GM12878 (cell line): Measurements from ENCODE around the gene SYN1. TPM values are rescaled to one million over a fixed set of nuclear protein-coding genes. Genes with fewer than 3 reads are reported as not detected.
A peak's percentile ranks its signal among the peaks of the same experiment; 100 is the strongest.

Experiments used
- ATAC-seq: fragments of 200-7000 bp; cut with Tn5 transposase; 3 replicates; pipeline ENCODE4 v1.9.1; 2020; ENCODE audit warnings: mild to moderate bottlenecking, moderate library complexity
- BruUV-seq: library from RNA; stranded (reverse); fragments of 400-500 nt; replicated peaks from 2 replicates; lab custom pipeline; 2021; lab: Mats Ljungman, UMichigan
- CTCF ChIA-PET: fragments of 300-600 bp; sonication (Branson Sonifier 250); formaldehyde crosslinking; extraction: SDS; loops from one replicate; lab custom pipeline; 2021; ENCODE audit warnings: inconsistent platforms; lab: Yijun Ruan, JAX
- POLR2A ChIA-PET: fragments of 350-600 bp; formaldehyde crosslinking; extraction: SDS; loops from one replicate; lab custom pipeline; 2021; ENCODE audit warnings: inconsistent platforms; lab: Charles Lee
- RAD21 ChIA-PET: fragments of 300-600 bp; sonication (Branson Sonifier 250); formaldehyde crosslinking; loops from one replicate; lab custom pipeline; 2023; ENCODE audit warnings: antibody characterized with exemption; ENCODE audit not compliant: unreplicated experiment; lab: Charles Lee
- SMC1A ChIA-PET: fragments of 300-600 bp; sonication (Branson Sonifier 250); formaldehyde crosslinking; loops from one replicate; lab custom pipeline; 2023; ENCODE audit not compliant: unreplicated experiment, uncharacterized antibody; lab: Charles Lee
- DNase-seq: peaks from one replicate; pipeline ENCODE4 v3.0.0-alpha.2; 2011; ENCODE audit warnings: low read depth, low spot score
- FAIRE-seq: peaks from 3 replicates; lab custom pipeline; 2011; peaks lifted over from hg19 to GRCh38; lab: Jason Lieb, UNC
- H2AFZ ChIP-seq: 2 replicates; pipeline ENCODE4 v1.6.0; 2011; ENCODE audit warnings: low read depth, low read length, control low read depth; ENCODE audit not compliant: control insufficient read depth
- H3K27ac ChIP-seq: 2 replicates; pipeline ENCODE4 v1.5.1; 2011; ENCODE audit warnings: control low read depth; ENCODE audit not compliant: control insufficient read depth, insufficient read depth
- H3K27me3 ChIP-seq, 2 experiments: replicated peaks in 1 of 2; 2 replicates each; pipeline versions ENCODE4 v1.6.0 to v1.6.1; 2011; ENCODE audit warnings: low read length in 1 of 2; ENCODE audit not compliant: control insufficient read depth in 2 of 2, insufficient read depth in 2 of 2
- H3K36me3 ChIP-seq, 2 experiments: 2 replicates each; pipeline ENCODE4 v1.5.1; 2011; ENCODE audit warnings: low read length in 1 of 2; ENCODE audit not compliant: control insufficient read depth in 2 of 2, insufficient read depth in 2 of 2
- H3K4me1 ChIP-seq: 2 replicates; pipeline ENCODE4 v1.6.1; 2011; ENCODE audit warnings: mild to moderate bottlenecking, low read length, moderate library complexity, mixed read lengths; ENCODE audit not compliant: control insufficient read depth, insufficient read depth
- H3K4me2 ChIP-seq: 2 replicates; pipeline ENCODE4 v1.6.0; 2011; ENCODE audit warnings: control low read depth; ENCODE audit not compliant: control insufficient read depth, insufficient read depth
- H3K4me3 ChIP-seq: fragments of 200-600 bp; sonication (generic); 2 replicates; pipeline ENCODE4 v1.5.1; 2016
- H3K79me2 ChIP-seq: 2 replicates; pipeline ENCODE4 v1.6.0; 2011; ENCODE audit warnings: low read length; ENCODE audit not compliant: control insufficient read depth, insufficient read depth
- H3K9ac ChIP-seq: 2 replicates; pipeline ENCODE4 v1.8.0; 2011; ENCODE audit warnings: low read length, control low read depth, mixed read lengths; ENCODE audit not compliant: control insufficient read depth, insufficient read depth
- H3K9me3 ChIP-seq: replicated peaks from 3 replicates; pipeline ENCODE4 v1.5.1; 2011; ENCODE audit warnings: mild to moderate bottlenecking, low read length; ENCODE audit not compliant: control insufficient read depth, insufficient read depth
- H4K20me1 ChIP-seq: 2 replicates; pipeline ENCODE4 v1.6.0; 2011; ENCODE audit not compliant: control insufficient read depth, insufficient read depth
- IKZF1 ChIP-seq: fragments of 450-650 bp; conservative IDR thresholded peaks from 2 replicates; pipeline ENCODE4 v1.6.1; 2017; ENCODE audit warnings: antibody characterized with exemption, mild to moderate bottlenecking
- LARP7 ChIP-seq: fragments of 450-650 bp; IDR thresholded peaks from 2 replicates; pipeline ENCODE4 v1.6.1; 2017; ENCODE audit warnings: mild to moderate bottlenecking
- NFYB ChIP-seq: IDR thresholded peaks from 2 replicates; pipeline ENCODE4 v1.6.1; 2011; ENCODE audit warnings: low read depth, mild to moderate bottlenecking, low read length, improper control_type of control experiment, moderate library complexity; ENCODE audit not compliant: insufficient read depth
- NRF1 ChIP-seq: conservative IDR thresholded peaks from 2 replicates; pipeline ENCODE4 v1.6.1; 2011; ENCODE audit warnings: mild to moderate bottlenecking, low read depth, low read length, improper control_type of control experiment
- PAX8 ChIP-seq: fragments of 450-650 bp; IDR thresholded peaks from 2 replicates; pipeline ENCODE4 v1.6.1; 2017; ENCODE audit warnings: mild to moderate bottlenecking, moderate library complexity
- YY1 ChIP-seq: IDR thresholded peaks from 2 replicates; pipeline ENCODE4 v1.6.1; 2011; ENCODE audit warnings: low read depth, mild to moderate bottlenecking, low read length
- ZNF217 ChIP-seq: fragments of 450-650 bp; IDR thresholded peaks from 2 replicates; pipeline ENCODE4 v1.6.1; 2017; ENCODE audit warnings: antibody characterized with exemption, mild to moderate bottlenecking
- WGBS: methylation state at CpG from one replicate; pipeline ENCODE4 v1.1.6; 2016; ENCODE audit warnings: low lambda C conversion rate; ENCODE audit not compliant: insufficient replicate concordance, insufficient coverage; ENCODE audit errors: missing lambda C conversion rate; 5-methylcytosine and 5-hydroxymethylcytosine counted together
- in situ Hi-C: fragments of 300-500 bp; cut with MboI; formaldehyde crosslinking; loops from 9 replicates; pipeline ENCODE4 v1.14.3; 2018; ENCODE audit warnings: mixed read lengths
- intact Hi-C: fragments of 100-400 bp; cut with micrococcal nuclease; formaldehyde crosslinking; loops from one replicate; pipeline ENCODE4 v1.14.2; 2022; ENCODE audit not compliant: unreplicated experiment
- polyA plus RNA-seq, 11 experiments: library from polyadenylated mRNA; depleted of rRNA in 4 of 11; unstranded in 6 of 11; stranded (reverse) in 5 of 11; fragments of >200 nt; fragmentation: Nextera tagmentation in 4 of 11; fragmentation: Illumina TruSeq in 1 of 11; extraction: Ambion mirVana in 4 of 11; extraction: Trizol in 1 of 11; gene quantifications; 1 replicate in 1 of 11; 2 replicates in 10 of 11; pipeline versions ENCODE4 v1.2.1 to v1.2.3, GENCODE V29; 2011 to 2016; ENCODE audit warnings: inconsistent platforms in 2 of 11, missing spikeins in 2 of 11, low read depth in 1 of 11
- total RNA-seq, 4 experiments: library from RNA; depleted of rRNA in 3 of 4; stranded (reverse); fragments of >200 nt in 3 of 4; fragmentation: Illumina TruSeq in 1 of 4; extraction: Trizol in 1 of 4; gene quantifications; 2 replicates each; pipeline versions ENCODE4 v1.2.1 to v1.2.3, GENCODE V29; 2013 to 2021
- TF ChIP-seq, protein P1 (sequence below): fragments of 450-650 bp; IDR thresholded peaks from 2 replicates; pipeline ENCODE4 v1.6.1; 2016; ENCODE audit warnings: mild to moderate bottlenecking, moderate library complexity, borderline replicate concordance
- TF ChIP-seq, protein P2 (sequence below): fragments of 450-650 bp; IDR thresholded peaks from 2 replicates; pipeline ENCODE4 v1.6.1; 2017; ENCODE audit warnings: mild to moderate bottlenecking, low read depth, inconsistent platforms; ENCODE audit not compliant: poor library complexity, severe bottlenecking

Gene SYN1
- total and polyA plus RNA-seq, 10 of the 15 experiments (the other 5 are each of a cell fraction or from before 2014, with no cell fraction given) = 0.09 to 0.57 (median 0.16) TPM; not detected in 3

DNA sequence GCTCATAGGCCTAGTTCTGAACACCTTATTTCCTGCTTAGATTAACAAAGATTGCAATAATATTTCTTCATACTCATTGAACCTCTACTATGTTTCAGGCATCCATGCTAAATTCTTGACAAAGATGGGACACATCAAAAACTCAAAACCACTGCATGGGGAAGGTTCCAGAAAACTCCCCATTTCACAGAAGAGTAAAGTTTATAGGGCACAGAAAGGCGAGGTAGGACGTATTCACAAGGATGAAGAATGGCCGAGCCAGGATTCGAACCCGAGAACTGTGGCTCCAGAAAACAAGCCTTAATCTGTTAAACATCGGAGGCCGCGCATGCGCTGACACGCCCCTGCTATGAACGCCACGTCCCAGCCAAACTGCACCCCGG is 38.6 kb upstream of the SYN1 start:
- H2AFZ ChIP-seq = no peak overlapping the region
- peak overlapping the region; percentile 65 for H3K4me3 ChIP-seq
- H3K27me3 ChIP-seq = no peaks in the 10 kb centered on the region
- CTCF ChIA-PET = no interaction called here
- TSS peak; percentile 66 for BruUV-seq
- SMC1A ChIA-PET = no interaction called here
- TF ChIP-seq ZNF217 (0 out of 2 replicates have a peak, but pooled peaks have one; percentile 35), LARP7 (0 out of 2 replicates have a peak, but pooled peaks have one; percentile 0), NRF1 (peak; percentile 47), YY1 (no peak), PAX8 (0 out of 2 replicates have a peak, but pooled peaks have one; percentile 43), IKZF1 (no peak), NFYB (0 out of 2 replicates have a peak, but pooled peaks have one; percentile 13)
- TF ChIP-seq, protein P1, sequence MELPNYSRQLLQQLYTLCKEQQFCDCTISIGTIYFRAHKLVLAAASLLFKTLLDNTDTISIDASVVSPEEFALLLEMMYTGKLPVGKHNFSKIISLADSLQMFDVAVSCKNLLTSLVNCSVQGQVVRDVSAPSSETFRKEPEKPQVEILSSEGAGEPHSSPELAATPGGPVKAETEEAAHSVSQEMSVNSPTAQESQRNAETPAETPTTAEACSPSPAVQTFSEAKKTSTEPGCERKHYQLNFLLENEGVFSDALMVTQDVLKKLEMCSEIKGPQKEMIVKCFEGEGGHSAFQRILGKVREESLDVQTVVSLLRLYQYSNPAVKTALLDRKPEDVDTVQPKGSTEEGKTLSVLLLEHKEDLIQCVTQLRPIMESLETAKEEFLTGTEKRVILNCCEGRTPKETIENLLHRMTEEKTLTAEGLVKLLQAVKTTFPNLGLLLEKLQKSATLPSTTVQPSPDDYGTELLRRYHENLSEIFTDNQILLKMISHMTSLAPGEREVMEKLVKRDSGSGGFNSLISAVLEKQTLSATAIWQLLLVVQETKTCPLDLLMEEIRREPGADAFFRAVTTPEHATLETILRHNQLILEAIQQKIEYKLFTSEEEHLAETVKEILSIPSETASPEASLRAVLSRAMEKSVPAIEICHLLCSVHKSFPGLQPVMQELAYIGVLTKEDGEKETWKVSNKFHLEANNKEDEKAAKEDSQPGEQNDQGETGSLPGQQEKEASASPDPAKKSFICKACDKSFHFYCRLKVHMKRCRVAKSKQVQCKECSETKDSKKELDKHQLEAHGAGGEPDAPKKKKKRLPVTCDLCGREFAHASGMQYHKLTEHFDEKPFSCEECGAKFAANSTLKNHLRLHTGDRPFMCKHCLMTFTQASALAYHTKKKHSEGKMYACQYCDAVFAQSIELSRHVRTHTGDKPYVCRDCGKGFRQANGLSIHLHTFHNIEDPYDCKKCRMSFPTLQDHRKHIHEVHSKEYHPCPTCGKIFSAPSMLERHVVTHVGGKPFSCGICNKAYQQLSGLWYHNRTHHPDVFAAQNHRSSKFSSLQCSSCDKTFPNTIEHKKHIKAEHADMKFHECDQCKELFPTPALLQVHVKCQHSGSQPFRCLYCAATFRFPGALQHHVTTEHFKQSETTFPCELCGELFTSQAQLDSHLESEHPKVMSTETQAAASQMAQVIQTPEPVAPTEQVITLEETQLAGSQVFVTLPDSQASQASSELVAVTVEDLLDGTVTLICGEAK = 0 out of 2 replicates have a peak, but pooled peaks have one; percentile 24
- TF ChIP-seq, protein P2, sequence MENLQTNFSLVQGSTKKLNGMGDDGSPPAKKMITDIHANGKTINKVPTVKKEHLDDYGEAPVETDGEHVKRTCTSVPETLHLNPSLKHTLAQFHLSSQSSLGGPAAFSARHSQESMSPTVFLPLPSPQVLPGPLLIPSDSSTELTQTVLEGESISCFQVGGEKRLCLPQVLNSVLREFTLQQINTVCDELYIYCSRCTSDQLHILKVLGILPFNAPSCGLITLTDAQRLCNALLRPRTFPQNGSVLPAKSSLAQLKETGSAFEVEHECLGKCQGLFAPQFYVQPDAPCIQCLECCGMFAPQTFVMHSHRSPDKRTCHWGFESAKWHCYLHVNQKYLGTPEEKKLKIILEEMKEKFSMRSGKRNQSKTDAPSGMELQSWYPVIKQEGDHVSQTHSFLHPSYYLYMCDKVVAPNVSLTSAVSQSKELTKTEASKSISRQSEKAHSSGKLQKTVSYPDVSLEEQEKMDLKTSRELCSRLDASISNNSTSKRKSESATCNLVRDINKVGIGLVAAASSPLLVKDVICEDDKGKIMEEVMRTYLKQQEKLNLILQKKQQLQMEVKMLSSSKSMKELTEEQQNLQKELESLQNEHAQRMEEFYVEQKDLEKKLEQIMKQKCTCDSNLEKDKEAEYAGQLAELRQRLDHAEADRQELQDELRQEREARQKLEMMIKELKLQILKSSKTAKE = peak; percentile 10
- H3K9ac ChIP-seq = peak overlapping the region; percentile 50
- peak overlapping the region; percentile 68 for H3K27ac ChIP-seq
- H3K9me3 ChIP-seq = no peaks in the 10 kb centered on the region
- H4K20me1 ChIP-seq = no peaks in the 10 kb centered on the region
- intact Hi-C loops (loop anchor here (1.0 to 5.0 kb wide), 3 partner anchors 8 to 369 kb away; partner anchors contain the start of genes ELK1 and ZNF81), in situ Hi-C loops (loop anchor here (10.0 kb wide), 1 partner anchor 463 kb away; the partner anchor contains the start of gene UBA1)
- ATAC-seq (no peak), DNase-seq (no peak), FAIRE-seq (no peak)
- H3K36me3 ChIP-seq = peaks cover 2 to 11% of the 10 kb centered on the region in 2 experiments; a peak in 3 of 4 replicates
- WGBS = 35% methylated on average over 13 of the region's 13 CpGs
- RAD21 ChIA-PET = no interaction called here
- peaks cover 11% of the 10 kb centered on the region for H3K79me2 ChIP-seq
- H3K4me1 ChIP-seq = no peaks in the 10 kb centered on the region
- POLR2A ChIA-PET = no interaction called here
- peak overlapping the region; percentile 26 for H3K4me2 ChIP-seq
